Left kidney (tissue), 2 donors: ENCODE data around the gene EXOC2. TPM values are rescaled to one million over a fixed set of nuclear protein-coding genes. Genes with fewer than 3 reads are reported as not detected.

Experiments used
- DNase-seq: peaks from one replicate; pipeline ENCODE4 v3.0.0-alpha.2; 2013
- polyA plus RNA-seq: library from polyadenylated mRNA; unstranded; fragments of 120-200 nt; gene quantifications from one replicate; pipeline ENCODE4 v1.2.1, GENCODE V29; 2013; ENCODE audit not compliant: insufficient read length

EXOC2 gene
- polyA plus RNA-seq, 1 donor: 24.5 TPM

GRCh38 chr6:445571-446417, 247.1 kb downstream of the EXOC2 start:
- DNase-seq: no peak

- no peak for DNase-seq
Observed at GRCh38 chr6:444653-445275, 248.2 kb downstream of the EXOC2 start.

DNA sequence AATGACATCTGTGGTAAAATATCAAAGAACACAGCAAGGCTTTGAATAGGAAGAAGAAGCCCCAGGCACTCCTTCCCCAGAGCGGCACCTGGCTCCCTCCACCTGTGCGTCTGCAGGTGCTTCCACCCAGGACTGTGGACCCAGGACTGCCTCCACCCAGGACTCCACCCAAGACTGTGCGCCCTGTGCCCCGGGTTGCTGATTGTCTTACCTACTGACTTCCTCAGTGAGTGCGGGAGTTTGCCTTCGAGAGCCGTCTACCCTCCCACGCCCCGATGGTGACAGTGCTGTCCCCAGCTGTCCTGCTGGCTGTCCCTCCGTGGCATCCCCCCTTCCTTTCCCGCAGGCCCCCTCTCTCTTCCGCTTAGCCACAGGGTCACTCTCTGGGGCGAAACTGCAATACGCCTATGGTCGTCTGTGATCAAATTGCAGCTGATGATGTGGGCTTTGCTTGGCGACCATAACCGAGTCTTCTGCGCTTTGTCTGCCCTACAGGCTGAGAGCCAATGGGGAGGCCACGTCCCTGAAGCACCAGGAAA, 249.2 kb downstream of the EXOC2 start:
- DNase-seq: peak; percentile 15

- no peak for DNase-seq
Observed at GRCh38 chr6:441126-441920, 251.6 kb downstream of the EXOC2 start.

DNA sequence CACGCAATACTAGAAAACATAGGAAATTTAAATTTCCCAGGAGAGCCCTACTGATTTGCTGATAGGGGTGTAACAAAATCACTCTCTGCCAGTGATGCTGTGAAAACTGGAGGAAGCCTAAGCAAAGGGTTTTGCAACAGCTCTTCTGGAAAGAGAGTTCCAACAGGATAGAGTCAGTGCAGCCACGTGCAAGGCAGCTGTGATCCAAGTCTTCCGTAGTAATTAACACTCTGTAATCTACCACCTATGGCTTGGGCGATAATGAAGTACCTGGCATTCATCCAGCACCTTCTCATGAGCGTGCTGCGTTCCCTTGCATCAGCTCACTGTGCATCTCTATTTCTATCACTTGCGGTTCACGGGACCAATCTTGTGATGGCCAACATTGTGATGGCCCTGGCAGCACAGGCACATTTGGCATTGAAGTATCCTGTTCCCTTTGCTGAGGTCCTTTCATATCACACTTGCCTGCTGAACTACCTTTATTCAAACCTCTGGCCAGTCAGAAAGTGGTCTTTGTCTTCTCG, 253.2 kb downstream of the EXOC2 start:
- DNase-seq: no peak

DNA sequence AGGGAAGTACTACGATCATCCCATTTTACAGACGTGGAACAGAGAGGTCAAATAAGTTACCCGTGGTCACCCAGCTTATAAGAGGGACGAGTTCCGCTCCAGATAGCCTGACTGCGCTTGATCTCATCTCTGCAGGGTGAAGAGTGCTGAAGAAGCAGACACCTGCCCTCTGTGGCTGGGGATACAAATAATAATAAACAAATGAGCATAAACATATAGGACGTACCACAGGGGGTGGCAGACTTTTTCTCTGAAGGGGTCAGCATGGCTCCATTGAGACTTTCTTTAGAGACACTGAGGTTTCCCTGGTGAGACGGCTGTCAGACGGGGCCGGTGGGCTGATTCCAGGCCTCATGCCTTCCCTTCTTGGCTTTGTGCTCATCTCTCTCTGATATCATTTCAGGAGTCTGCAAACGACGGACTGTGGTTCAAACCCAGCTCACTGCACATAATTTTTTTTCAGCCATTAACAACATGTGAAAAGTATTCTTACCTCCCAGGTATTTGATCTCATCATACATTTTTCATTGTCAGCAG, 254.2 kb downstream of the EXOC2 start:
- DNase-seq: no peak

DNA sequence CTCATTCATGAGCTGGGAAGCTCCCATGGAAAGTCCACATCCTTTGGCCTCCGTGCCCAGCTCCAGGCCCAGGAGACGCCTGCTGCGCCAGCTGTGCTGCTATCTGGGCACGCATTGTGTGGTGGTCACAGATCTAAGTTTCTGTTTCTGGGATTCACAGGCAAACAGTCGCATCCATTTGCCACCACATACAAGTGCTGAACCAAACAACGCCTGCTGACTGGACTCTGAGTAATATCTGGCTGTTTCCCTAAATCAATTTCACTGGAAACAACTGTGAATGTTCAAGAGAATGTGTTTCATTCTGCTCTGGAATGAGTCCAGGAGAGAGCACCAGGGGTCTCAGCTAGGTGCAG, 255.9 kb downstream of the EXOC2 start:
- DNase-seq: no peak

GRCh38 chr6:436308-437036, 256.5 kb downstream of the EXOC2 start:
- DNase-seq: no peak

DNA sequence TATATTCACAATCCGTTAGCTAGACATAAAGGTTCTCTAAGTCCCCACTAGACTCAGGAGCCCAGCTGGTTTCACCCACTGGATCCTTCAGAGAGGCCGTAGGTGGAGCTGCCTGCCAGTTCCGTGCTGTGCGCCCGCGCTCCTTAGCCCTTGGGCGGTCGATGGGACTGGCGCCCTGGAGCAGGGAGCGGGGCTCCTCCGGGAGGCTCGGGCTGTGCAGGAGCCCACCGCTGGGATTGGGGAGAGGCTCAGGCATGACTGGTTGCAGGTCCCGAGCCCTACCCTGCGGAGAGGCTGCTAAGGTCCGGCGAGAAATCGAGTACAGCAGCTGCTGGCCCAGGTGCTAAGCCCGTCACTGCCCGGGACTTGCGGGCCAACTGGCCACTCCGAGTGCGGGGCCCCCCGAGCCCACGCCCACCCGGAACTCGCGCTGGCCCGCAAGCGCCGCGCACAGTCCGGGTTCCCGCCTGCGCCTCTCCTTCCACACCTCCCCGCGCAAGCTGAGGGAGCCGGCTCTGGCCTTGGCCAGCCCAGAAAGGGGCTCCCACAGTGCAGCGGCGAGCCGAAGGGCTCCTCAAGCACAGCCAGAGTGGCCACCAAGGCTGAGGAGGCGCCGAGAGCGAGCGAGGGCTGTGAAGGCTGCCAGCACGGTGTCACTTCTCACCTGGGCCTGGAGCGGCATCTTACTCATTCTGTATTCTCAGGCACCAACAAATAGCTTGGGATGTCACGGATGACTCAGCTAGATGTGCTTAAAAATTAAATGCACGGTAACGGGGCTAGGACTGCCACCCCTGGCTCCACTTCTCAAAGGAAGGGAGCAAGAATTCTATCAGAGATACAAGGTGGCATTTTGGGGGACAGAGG, 257.3 kb downstream of the EXOC2 start:
- DNase-seq: no peak

Other genes starting within 250 kb of the EXOC2 start
- gene HUS1B, start 36.0 kb downstream of the EXOC2 start, polyA plus RNA-seq: not detected